Right cardiac atrium (tissue), 5 donors: ENCODE results near the gene MBD1. TPM values are rescaled to one million over a fixed set of nuclear protein-coding genes. Genes with fewer than 3 reads are reported as not detected.
A peak's percentile ranks its signal among the peaks of the same experiment; 100 is the strongest.

Experiments used
- ATAC-seq, 2 donors: fragments of 200-7000 bp; cut with Tn5 transposase; one replicate each; pipeline versions ENCODE4 v1.8.0 to v1.9.1; 2020; ENCODE audit warnings: moderate library complexity in 2 of 2, mild to moderate bottlenecking in 1 of 2
- DNase-seq, 3 donors: peaks; one replicate each; pipeline ENCODE4 v3.0.0-alpha.2; 2020
- H3K27ac ChIP-seq: one replicate; pipeline ENCODE4 v1.5.1; 2013; ENCODE audit warnings: mild to moderate bottlenecking, low read length, control low read depth, moderate library complexity
- H3K27me3 ChIP-seq: one replicate; pipeline ENCODE4 v1.6.1; 2013; ENCODE audit not compliant: control insufficient read depth, insufficient read depth
- H3K4me1 ChIP-seq: one replicate; pipeline ENCODE4 v1.6.1; 2013; ENCODE audit warnings: low read length; ENCODE audit not compliant: control insufficient read depth, insufficient read depth
- H3K4me3 ChIP-seq: one replicate; pipeline ENCODE4 v1.5.1; 2013; ENCODE audit warnings: low read length, control low read depth
- H3K9me3 ChIP-seq: one replicate; pipeline ENCODE4 v1.6.1; 2013; ENCODE audit warnings: low read length; ENCODE audit not compliant: control insufficient read depth
- WGBS: extraction: QIAGEN DNeasy Blood & Tissue Kit; methylation state at CpG from one replicate; pipeline ENCODE4 v1.1.7; 2013; 5-methylcytosine and 5-hydroxymethylcytosine counted together
- intact Hi-C, 4 donors: fragments of 100-400 bp; cut with DNase I; formaldehyde crosslinking; loops; one replicate each; pipeline versions ENCODE4 v1.11.0 to v1.14.0; 2022 to 2023
- polyA plus RNA-seq: library from polyadenylated mRNA; stranded (reverse); fragments of 200-250 nt; gene quantifications from one replicate; pipeline ENCODE4 v1.2.3, GENCODE V29; 2013
- total RNA-seq, 4 donors: library from RNA; stranded (reverse); fragmentation: NEBNext Ultra II Directional; extraction: Animal tissue kit (Norgen Biotek cat#: 25700); gene quantifications; one replicate each; pipeline ENCODE4 v1.2.1, GENCODE V29; 2021
- donor health status: healthy with polysubstance abuse.
- donor health status: DM: no; HTN: yes; CAD: no.
- donor health status: DM: no; HTN: no; CAD: no.
- donor health status: DM: no; HTN: yes; CAD: no; lungs with severe emphysema.
- donor health status: DM: yes; HTN: yes; CAD: no.

Gene MBD1
- total and polyA plus RNA-seq, 5 donors = 30.3 to 59.7 (median 55.7) TPM

DNA sequence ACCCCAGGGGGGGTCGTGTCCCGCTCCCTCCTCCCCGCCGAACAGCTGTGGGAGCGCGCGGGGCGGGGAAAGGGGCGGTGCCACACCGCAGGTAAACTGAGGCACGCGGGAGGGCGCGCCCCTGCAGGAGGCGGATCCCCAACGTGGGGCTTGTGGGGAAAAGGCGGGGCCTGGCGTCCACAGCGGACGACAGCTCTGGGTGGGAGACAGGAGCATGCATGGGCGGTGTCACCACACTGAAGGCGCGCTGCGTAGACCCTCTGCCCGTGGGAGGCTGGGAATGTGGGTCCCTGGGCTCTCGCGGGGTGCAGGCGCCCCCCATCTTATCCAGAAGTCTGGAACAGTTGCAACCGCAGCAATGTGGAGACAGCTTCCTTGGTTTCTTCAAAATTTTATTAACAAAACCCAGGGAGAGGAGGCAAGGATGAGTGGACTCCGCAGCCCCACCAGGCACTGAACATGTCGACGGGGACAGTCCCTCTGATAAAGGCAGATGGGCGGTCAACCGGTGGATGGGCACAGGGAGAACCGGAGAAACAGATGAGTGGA lies 723 bp upstream of the MBD1 start:
- peak in 1 of 2 donors; percentile 6 for ATAC-seq
- intact Hi-C loops = no loop called here
- WGBS = 32% methylated on average over 35 of the region's 35 CpGs
- Histone ChIP-seq H3K4me1 (peaks cover 6% of the 10 kb centered on the region), H3K4me3 (peak overlapping the region; percentile 75), H3K9me3 (no peaks in the 10 kb centered on the region), H3K27me3 (no peaks in the 10 kb centered on the region), H3K27ac (peak overlapping the region; percentile 61)
- no peak for DNase-seq

DNA sequence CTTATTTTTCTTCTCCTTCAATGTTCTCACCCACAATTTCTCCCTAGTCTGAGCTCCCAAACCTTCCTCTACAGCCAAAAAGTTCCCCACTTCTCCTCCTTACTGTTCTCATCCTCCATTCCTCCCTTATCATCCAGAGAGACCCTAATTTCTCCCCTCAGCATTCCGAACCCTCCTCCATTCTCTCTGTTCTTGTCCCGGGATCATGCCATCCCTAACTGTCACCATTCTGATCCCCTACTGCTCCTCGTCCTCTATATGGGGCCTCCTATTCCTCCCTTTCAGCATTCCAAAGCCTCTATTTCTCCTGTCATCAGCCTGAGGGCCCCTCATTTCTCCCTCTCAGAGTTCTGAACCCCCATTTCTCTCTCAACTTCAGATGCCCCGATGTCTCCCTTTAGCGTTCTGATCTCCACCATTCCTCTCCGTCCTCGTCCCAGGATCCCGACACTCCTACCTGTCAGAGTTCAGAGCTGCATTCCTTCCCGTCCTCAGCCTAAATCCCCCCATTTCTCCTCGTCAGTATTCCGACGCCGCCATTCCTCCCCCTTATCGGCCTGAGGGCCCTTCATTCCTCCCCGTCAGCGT lies 522 bp downstream of the MBD1 start:
- Histone ChIP-seq H3K9me3 (no peaks in the 10 kb centered on the region), H3K4me3 (peak overlapping the region; percentile 75), H3K27me3 (no peaks in the 10 kb centered on the region), H3K27ac (peak overlapping the region; percentile 82), H3K4me1 (peaks cover 6% of the 10 kb centered on the region)
- DNase-seq (no peak), ATAC-seq (no peak)
- 2% methylated on average over 16 of the region's 16 CpGs for WGBS
- intact Hi-C loops = no loop called here

DNA sequence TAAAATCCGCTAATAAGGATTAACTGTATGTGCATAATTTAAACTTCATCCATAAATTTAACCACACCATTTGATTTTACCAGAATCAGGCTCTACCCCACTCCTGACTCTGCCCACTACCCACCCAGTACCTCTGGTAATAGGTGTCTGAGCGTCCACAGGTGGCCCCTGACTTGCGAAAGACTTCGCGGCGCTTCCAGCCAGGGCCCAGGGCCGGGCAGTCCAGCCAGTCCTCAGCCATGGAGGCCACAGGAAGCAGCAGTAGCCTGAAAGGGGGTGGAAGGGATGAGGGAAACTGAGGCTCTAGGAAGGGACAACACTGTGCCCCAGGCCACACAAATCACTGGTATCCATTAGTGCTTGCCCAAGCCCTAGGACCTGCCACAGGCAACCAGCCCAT lies 1.6 kb downstream of the MBD1 start:
- H3K9me3 ChIP-seq = no peaks in the 10 kb centered on the region
- intact Hi-C loops = no loop called here
- ATAC-seq (no peak), DNase-seq (peak in 1 of 3 donors; percentile 27)
- H3K27ac ChIP-seq = no peak overlapping the region
- peaks cover 6% of the 10 kb centered on the region for H3K4me1 ChIP-seq
- H3K4me3 ChIP-seq = no peak overlapping the region
- H3K27me3 ChIP-seq = no peaks in the 10 kb centered on the region
- 97% methylated on average over 7 of the region's 7 CpGs for WGBS

DNA sequence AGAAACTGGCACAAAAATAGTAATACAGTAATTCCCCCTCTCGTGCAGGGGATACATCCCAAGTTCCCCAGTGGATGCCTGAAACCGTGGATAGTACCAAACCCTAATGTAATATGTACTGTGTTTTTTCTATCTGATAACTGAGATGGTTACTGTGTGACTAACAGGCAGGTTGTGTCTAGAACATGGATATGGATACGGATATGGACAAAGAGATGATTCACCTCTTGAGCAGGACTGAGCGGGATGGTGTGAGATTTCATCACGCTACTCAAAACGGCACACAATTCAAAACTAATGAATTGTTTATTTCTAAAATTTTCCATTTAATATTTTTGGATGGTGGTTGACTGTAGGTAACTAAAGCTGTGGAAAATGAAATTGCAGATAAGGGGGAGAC lies 3.4 kb downstream of the MBD1 start:
- Histone ChIP-seq H3K4me3 (no peak overlapping the region), H3K27ac (no peak overlapping the region), H3K4me1 (peaks cover 6% of the 10 kb centered on the region), H3K9me3 (no peaks in the 10 kb centered on the region), H3K27me3 (no peaks in the 10 kb centered on the region)
- 84% methylated on average over 6 of the region's 6 CpGs for WGBS
- DNase-seq (no peak), ATAC-seq (no peak)
- intact Hi-C loops = no loop called here

DNA sequence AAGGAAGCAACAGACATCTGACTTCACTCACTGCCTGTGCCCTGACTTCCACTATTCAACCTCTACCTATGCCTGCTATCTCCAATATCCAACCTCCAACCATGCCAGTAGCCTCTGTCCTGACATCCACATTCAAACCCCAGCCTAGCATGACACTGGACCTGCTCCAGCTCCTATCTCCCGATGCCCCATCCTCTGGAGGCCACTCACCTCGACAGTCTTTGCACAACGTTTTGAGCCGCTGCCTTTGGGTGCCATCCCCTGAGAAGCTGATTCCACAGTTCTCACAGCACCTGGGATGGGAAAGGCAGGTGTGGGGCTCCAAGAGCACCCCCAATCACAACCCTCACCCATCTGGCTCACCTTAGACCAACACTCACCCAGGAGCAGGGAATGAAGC lies 4.9 kb downstream of the MBD1 start:
- intact Hi-C loops = no loop called here
- no peaks in the 10 kb centered on the region for H3K27me3 ChIP-seq
- no peak overlapping the region for H3K4me3 ChIP-seq
- H3K9me3 ChIP-seq = no peaks in the 10 kb centered on the region
- H3K27ac ChIP-seq = no peak overlapping the region
- WGBS = 84% methylated on average over 4 of the region's 4 CpGs
- ATAC-seq (no peak), DNase-seq (no peak)
- peaks cover 6% of the 10 kb centered on the region for H3K4me1 ChIP-seq

DNA sequence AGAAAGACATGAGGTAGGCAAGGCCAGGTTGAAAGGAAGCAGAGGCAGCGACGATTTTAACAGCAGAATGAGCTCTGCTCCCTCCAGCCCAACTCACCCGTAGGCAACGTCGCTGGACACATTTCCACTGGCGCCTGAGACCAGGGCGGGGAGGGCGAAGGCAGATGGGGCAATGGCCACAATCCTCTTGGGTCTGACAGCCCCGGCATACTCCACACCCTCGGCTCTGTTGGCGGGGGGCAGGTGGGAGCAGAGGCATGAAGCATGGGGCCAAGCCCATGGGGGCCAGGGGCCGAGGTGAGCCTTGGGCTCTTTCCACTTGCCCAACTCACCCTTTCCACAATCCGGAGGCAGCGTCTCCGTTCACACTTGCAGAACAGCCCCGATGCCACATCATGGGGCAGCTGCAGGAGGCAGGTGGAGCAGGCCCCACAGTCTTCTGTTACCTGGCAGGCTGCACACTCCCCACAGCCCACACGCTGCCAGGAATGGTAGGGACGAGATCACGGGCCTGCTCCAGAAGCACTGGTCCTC lies 5.8 kb downstream of the MBD1 start:
- intact Hi-C loops = no loop called here
- DNase-seq (peak in 2 of 3 donors; percentile 27 to 46), ATAC-seq (no peak)
- Histone ChIP-seq H3K4me1 (peaks cover 6% of the 10 kb centered on the region), H3K4me3 (no peak overlapping the region), H3K27me3 (no peaks in the 10 kb centered on the region), H3K27ac (no peak overlapping the region), H3K9me3 (no peaks in the 10 kb centered on the region)
- 96% methylated on average over 19 of the region's 19 CpGs for WGBS

DNA sequence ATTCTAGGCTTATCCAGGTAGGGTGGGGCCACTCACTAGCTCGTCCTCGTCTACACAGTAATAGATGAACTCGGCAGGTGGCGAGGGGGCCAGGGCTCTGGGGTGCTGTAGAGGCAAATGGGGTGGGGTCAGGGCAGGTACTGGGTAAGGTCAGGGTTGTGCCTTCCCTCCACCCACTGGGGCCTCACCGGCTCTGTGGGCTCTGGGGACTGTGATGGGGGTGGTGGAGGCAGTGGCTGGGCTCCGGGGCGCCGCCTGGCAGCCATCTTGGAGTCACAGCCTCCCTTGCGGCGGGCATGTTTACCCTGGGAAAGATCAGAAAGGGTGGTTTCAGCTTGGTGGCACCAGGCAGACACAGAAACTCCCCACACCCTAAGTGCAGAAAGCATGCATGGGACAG lies 6.4 kb downstream of the MBD1 start:
- DNase-seq (peak in 1 of 3 donors; percentile 58), ATAC-seq (no peak)
- Histone ChIP-seq H3K4me1 (peaks cover 2% of the 10 kb centered on the region), H3K27me3 (no peaks in the 10 kb centered on the region), H3K9me3 (no peaks in the 10 kb centered on the region), H3K27ac (no peak overlapping the region), H3K4me3 (no peak overlapping the region)
- 96% methylated on average over 10 of the region's 10 CpGs for WGBS
- intact Hi-C loops = no loop called here

DNA sequence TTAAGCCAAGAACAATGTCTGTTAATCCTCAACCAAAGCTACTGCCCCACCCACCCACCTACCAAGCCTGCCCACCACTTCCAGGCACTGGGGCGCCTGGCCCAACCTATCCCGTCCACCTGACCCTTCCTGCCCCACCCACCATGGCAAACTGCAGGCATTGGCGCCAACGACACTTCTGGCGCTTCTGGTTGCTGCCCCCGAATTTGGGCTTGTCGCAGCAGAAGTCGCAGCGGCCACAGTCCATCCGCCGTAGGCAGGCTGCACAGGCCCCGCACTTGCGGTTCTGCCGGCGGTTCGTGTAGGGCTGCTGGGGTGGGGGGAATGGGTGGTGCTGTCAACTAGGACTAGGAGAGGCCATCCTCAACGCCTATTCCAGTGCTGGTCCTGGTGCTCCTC lies 7.3 kb downstream of the MBD1 start:
- Histone ChIP-seq H3K4me1 (no peaks in the 10 kb centered on the region), H3K27me3 (no peaks in the 10 kb centered on the region), H3K4me3 (no peak overlapping the region), H3K27ac (no peak overlapping the region), H3K9me3 (no peaks in the 10 kb centered on the region)
- DNase-seq (peak in 1 of 3 donors; percentile 35), ATAC-seq (no peak)
- intact Hi-C loops = no loop called here
- 96% methylated on average over 17 of the region's 17 CpGs for WGBS

DNA sequence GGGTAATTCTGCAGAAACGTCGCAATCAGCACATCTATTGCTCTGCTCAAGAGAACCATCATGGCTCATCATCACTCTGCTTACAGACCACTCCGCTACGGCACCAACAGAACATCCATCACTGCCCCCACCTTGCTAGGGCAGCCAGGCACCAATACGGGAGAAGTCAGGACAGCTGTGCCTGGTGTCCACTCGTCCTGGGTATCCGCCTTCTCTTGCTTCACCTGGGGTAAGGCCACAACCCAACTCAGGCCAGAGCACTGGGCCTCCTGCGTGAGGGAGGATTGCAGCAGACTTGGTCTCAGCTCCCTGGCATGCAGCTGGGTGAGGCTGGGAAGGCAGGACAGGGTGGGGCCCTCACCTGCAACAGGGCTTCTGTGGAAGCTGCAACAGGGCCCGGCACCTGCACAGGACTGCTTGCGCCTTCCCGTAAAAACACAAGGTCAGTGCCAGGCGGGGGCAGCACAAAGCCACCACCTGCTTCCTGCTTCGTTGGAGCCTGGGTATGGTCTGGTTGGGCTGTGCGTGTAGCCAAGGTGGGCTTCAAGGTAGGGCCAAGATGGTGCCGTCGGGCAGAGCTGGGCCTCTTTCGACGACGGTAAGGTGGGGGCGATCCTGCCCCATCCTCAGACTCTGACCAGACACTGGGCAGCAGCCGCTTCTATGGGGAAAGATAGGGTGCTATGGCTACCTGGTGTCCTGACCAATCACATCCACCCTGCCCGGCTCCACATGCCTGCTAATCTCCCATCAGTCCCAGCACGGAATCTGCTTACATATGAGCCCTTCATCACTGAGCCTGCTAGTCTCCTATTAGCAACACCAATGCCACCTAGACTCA lies 7.9 kb downstream of the MBD1 start:
- intact Hi-C loops = no loop called here
- H3K4me1 ChIP-seq = no peaks in the 10 kb centered on the region
- no peak overlapping the region for H3K4me3 ChIP-seq
- H3K9me3 ChIP-seq = no peaks in the 10 kb centered on the region
- no peak overlapping the region for H3K27ac ChIP-seq
- ATAC-seq (no peak), DNase-seq (peak in 1 of 3 donors; percentile 51)
- H3K27me3 ChIP-seq = no peaks in the 10 kb centered on the region
- 93% methylated on average over 23 of the region's 23 CpGs for WGBS

DNA sequence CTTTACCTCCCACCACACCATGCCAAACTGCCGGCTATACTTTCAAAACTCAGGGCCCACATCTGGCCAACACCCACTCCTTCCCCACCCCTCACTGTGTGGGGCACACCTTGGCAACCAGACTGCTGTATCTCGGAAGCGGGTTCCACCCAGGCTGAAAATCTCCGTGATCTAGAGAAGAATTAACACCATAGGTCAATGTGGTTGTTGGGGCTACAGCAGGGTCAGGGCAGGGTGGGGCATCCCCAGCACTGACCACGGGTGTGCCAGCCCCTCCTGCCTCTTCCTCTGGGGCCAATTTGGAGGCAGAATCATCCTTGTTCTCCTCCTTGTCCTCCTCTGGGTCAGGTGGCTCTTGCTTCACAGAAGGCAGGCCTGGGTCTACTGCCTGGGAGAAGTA lies 8.8 kb downstream of the MBD1 start:
- intact Hi-C loops = no loop called here
- Histone ChIP-seq H3K27me3 (no peaks in the 10 kb centered on the region), H3K27ac (no peak overlapping the region), H3K4me3 (no peak overlapping the region), H3K9me3 (no peaks in the 10 kb centered on the region), H3K4me1 (no peaks in the 10 kb centered on the region)
- ATAC-seq = no peak
- 88% methylated on average over 5 of the region's 5 CpGs for WGBS
- no peak for DNase-seq
